H9 (cell line): ENCODE measurements around the gene MRPS18A. TPM values are rescaled to one million over a fixed set of nuclear protein-coding genes. Genes with fewer than 3 reads are reported as not detected.
A peak's percentile ranks its signal among the peaks of the same experiment; 100 is the strongest.

Experiments
- DNase-seq: peaks from one replicate; pipeline ENCODE4 v3.0.0-alpha.2; 2017
- H2AFZ ChIP-seq: one replicate; pipeline ENCODE4 v1.6.1; 2013; ENCODE audit warnings: mild to moderate bottlenecking, low read length, control low read depth, moderate library complexity
- H2AK5ac ChIP-seq: 2 replicates; pipeline ENCODE4 v1.6.1; 2013; ENCODE audit warnings: low read length, control low read depth, mixed read lengths; ENCODE audit not compliant: insufficient read length
- H2BK120ac ChIP-seq: one replicate; pipeline ENCODE4 v1.6.1; 2013; ENCODE audit warnings: low read depth, mild to moderate bottlenecking, low read length, control low read depth, inconsistent platforms; ENCODE audit not compliant: poor library complexity, severe bottlenecking
- H2BK12ac ChIP-seq: 2 replicates; pipeline ENCODE4 v1.6.1; 2013; ENCODE audit warnings: low read length, control low read depth, mixed read lengths, low read depth; ENCODE audit not compliant: insufficient read length
- H2BK15ac ChIP-seq: 2 replicates; pipeline ENCODE4 v1.6.1; 2013; ENCODE audit warnings: low read depth, low read length, control low read depth
- H2BK20ac ChIP-seq: one replicate; pipeline ENCODE4 v1.6.1; 2013; ENCODE audit warnings: low read depth, mild to moderate bottlenecking, low read length, control low read depth, inconsistent platforms; ENCODE audit not compliant: poor library complexity, severe bottlenecking
- H2BK5ac ChIP-seq: 2 replicates; pipeline ENCODE4 v1.6.1; 2013; ENCODE audit warnings: low read length, control low read depth, mixed read lengths; ENCODE audit not compliant: insufficient read length
- H3K14ac ChIP-seq: 2 replicates; pipeline ENCODE4 v1.6.1; 2013; ENCODE audit warnings: low read length, control low read depth; ENCODE audit not compliant: insufficient read depth
- H3K18ac ChIP-seq: 2 replicates; pipeline ENCODE4 v1.6.1; 2013; ENCODE audit warnings: low read depth, mild to moderate bottlenecking, mixed read lengths, low read length, control low read depth; ENCODE audit not compliant: insufficient read length
- H3K23ac ChIP-seq: 2 replicates; pipeline ENCODE4 v1.6.1; 2013; ENCODE audit warnings: low read length, control low read depth, mixed read lengths, low read depth; ENCODE audit not compliant: insufficient read length
- H3K23me2 ChIP-seq: 2 replicates; pipeline ENCODE4 v1.6.1; 2013; ENCODE audit warnings: low read depth, mild to moderate bottlenecking, mixed read lengths, low read length, control low read depth; ENCODE audit not compliant: insufficient read length, poor library complexity, severe bottlenecking
- H3K27ac ChIP-seq: 2 replicates; pipeline ENCODE4 v1.5.1; 2013; ENCODE audit warnings: low read length, control low read depth, mixed read lengths, low read depth; ENCODE audit not compliant: insufficient read length
- H3K27me3 ChIP-seq: 2 replicates; pipeline ENCODE4 v1.6.1; 2013; ENCODE audit warnings: low read length, control low read depth, inconsistent platforms; ENCODE audit not compliant: insufficient read depth
- H3K4ac ChIP-seq: 2 replicates; pipeline ENCODE4 v1.6.1; 2013; ENCODE audit warnings: low read depth, mild to moderate bottlenecking, control low read depth, inconsistent platforms, low read length, moderate library complexity
- H3K4me1 ChIP-seq: 2 replicates; pipeline ENCODE4 v1.6.1; 2013; ENCODE audit warnings: low read length, control low read depth, inconsistent platforms; ENCODE audit not compliant: insufficient read depth
- H3K4me2 ChIP-seq: 2 replicates; pipeline ENCODE4 v1.6.1; 2013; ENCODE audit warnings: low read length, control low read depth, mixed read lengths; ENCODE audit not compliant: insufficient read length, insufficient read depth
- H3K56ac ChIP-seq: 2 replicates; pipeline ENCODE4 v1.6.1; 2013; ENCODE audit warnings: low read depth, mild to moderate bottlenecking, mixed read lengths, low read length, control low read depth; ENCODE audit not compliant: insufficient read length
- H3K79me1 ChIP-seq: 2 replicates; pipeline ENCODE4 v1.6.1; 2013; ENCODE audit warnings: low read depth, mild to moderate bottlenecking, moderate library complexity, low read length, control low read depth, inconsistent platforms; ENCODE audit not compliant: insufficient read depth, poor library complexity, severe bottlenecking
- H3K79me2 ChIP-seq: 2 replicates; pipeline ENCODE4 v1.6.1; 2013; ENCODE audit warnings: low read length, control low read depth, inconsistent platforms; ENCODE audit not compliant: insufficient read depth
- H3K9ac ChIP-seq: 2 replicates; pipeline ENCODE4 v1.6.1; 2013; ENCODE audit warnings: low read length, control low read depth, mixed read lengths; ENCODE audit not compliant: insufficient read length; ENCODE audit errors: extremely low read depth
- H3K9me3 ChIP-seq: one replicate; pipeline ENCODE4 v1.6.1; 2013; ENCODE audit warnings: low read depth, low read length, inconsistent platforms; ENCODE audit not compliant: control insufficient read depth
- H3T11ph ChIP-seq: one replicate; pipeline ENCODE4 v1.6.1; 2013; ENCODE audit warnings: mild to moderate bottlenecking, low read length, control low read depth, inconsistent platforms
- H4K20me1 ChIP-seq: one replicate; pipeline ENCODE4 v1.6.1; 2013; ENCODE audit not compliant: control insufficient read depth, insufficient read length, insufficient read depth
- H4K5ac ChIP-seq: 2 replicates; pipeline ENCODE4 v1.6.1; 2013; ENCODE audit warnings: low read depth, mild to moderate bottlenecking, mixed read lengths, low read length, control low read depth; ENCODE audit not compliant: insufficient read length
- H4K8ac ChIP-seq: replicated peaks from 2 replicates; pipeline ENCODE4 v1.6.1; 2013; ENCODE audit warnings: low read length, control low read depth, mixed read lengths, low read depth; ENCODE audit not compliant: insufficient read length
- H4K91ac ChIP-seq: 2 replicates; pipeline ENCODE4 v1.6.1; 2013; ENCODE audit warnings: low read depth, mild to moderate bottlenecking, moderate library complexity, mixed read lengths, low read length, control low read depth; ENCODE audit not compliant: insufficient read length
- H3K27ac Mint-ChIP-seq, 3 experiments: 2 replicates in 2 of 3; 3 replicates in 1 of 3; pipeline ENCODE4 v1.8.0; 2020 to 2021; ENCODE audit warnings: mixed read lengths in 3 of 3, mild to moderate bottlenecking in 1 of 3, moderate library complexity in 1 of 3
- H3K27me3 Mint-ChIP-seq: 2 replicates; pipeline ENCODE4 v1.8.0; 2021; ENCODE audit warnings: low read depth, mild to moderate bottlenecking, moderate library complexity, mixed read lengths
- H3K36me3 Mint-ChIP-seq, 3 experiments: 2 replicates in 2 of 3; 3 replicates in 1 of 3; pipeline ENCODE4 v1.8.0; 2020 to 2021; ENCODE audit warnings: low read depth in 3 of 3, mixed read lengths in 3 of 3; ENCODE audit not compliant: insufficient read depth in 1 of 3
- H3K4me1 Mint-ChIP-seq, 2 experiments: 2 replicates each; pipeline ENCODE4 v1.8.0; 2020; ENCODE audit warnings: mixed read lengths in 2 of 2
- H3K4me3 Mint-ChIP-seq, 2 experiments: 2 replicates in 1 of 2; 3 replicates in 1 of 2; pipeline ENCODE4 v1.8.0; 2020 to 2021; ENCODE audit warnings: mild to moderate bottlenecking in 2 of 2, mixed read lengths in 2 of 2, moderate library complexity in 1 of 2
- H3K9me3 Mint-ChIP-seq, 2 experiments: 2 replicates in 1 of 2; 3 replicates in 1 of 2; pipeline ENCODE4 v1.8.0; 2020; ENCODE audit warnings: mild to moderate bottlenecking in 2 of 2, mixed read lengths in 2 of 2, moderate library complexity in 1 of 2
- WGBS: extraction: QIAGEN DNeasy Blood & Tissue Kit; methylation state at CpG from one replicate; pipeline ENCODE4 v1.1.7; 2013; ENCODE audit warnings: missing lambda C conversion rate, low lambda C conversion rate, mixed read lengths; ENCODE audit not compliant: insufficient read length; ENCODE audit errors: extremely low coverage; 5-methylcytosine and 5-hydroxymethylcytosine counted together
- total RNA-seq: library from RNA; stranded (reverse); gene quantifications from 2 replicates; pipeline ENCODE4 v1.2.1, GENCODE V29; 2021
- TF ChIP-seq, protein P1 (sequence below): fragments of 200-600 bp; sonication (generic); conservative IDR thresholded peaks from 3 replicates; pipeline ENCODE4 v1.8.0; 2021; ENCODE audit warnings: antibody characterized with exemption, mild to moderate bottlenecking

MRPS18A gene
- total RNA-seq, 1 experiment from 2014 or later = 65.1 TPM

DNA sequence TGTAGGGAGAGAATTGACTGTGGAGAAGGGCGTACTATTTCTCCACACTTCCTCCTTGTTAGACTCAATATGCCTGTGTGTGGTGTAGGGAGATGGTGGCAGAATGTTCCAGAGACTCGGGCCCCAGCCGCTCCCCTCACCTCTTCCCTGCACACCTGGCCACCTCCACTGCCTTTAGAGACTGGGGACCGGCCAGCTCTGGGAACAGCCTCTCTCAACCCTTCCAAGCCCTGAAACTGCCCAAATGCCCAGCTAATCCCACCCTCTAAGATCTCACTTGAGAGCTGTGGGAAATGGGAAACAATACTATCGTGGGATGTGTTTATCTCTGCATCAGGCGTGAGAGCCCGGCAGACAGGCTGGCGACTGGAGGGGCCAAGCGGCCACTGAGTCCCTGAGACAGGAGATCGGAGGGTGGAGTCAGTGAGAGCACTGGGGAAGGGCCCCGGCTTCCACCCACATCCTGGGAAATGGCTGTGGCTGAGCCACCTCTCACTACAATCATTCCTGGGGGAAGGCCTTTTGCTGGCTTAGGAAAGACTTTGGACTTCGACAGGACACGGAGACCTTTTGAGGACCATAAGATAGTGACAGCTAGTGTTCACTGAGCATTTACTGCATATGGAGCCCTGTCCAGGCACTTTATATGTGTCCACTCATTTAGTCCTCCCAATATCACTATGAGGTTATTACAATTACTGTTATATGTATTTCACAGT, 31.0 kb upstream of the MRPS18A start:
- DNase-seq = no peak
- Histone ChIP-seq H3K27ac (no peak overlapping the region), H3K9me3 (no peaks in the 10 kb centered on the region), H3K79me2 (no peaks in the 10 kb centered on the region), H3K18ac (no peak overlapping the region), H4K20me1 (no peaks in the 10 kb centered on the region), H3T11ph (no peak overlapping the region), H2BK5ac (no peak overlapping the region), H3K4me1 (no peaks in the 10 kb centered on the region), H3K23ac (no peak overlapping the region), H2BK20ac (no peak overlapping the region), H2AK5ac (no peak overlapping the region), H3K9ac (no peak overlapping the region), H3K4me2 (no peak overlapping the region), H4K91ac (no peak overlapping the region), H2BK15ac (no peak overlapping the region), H2BK120ac (no peak overlapping the region), H4K5ac (no peak overlapping the region), H3K56ac (no peak overlapping the region), H3K23me2 (no peaks in the 10 kb centered on the region), H2AFZ (no peak overlapping the region), H3K14ac (no peak overlapping the region), H2BK12ac (no peak overlapping the region), H3K79me1 (no peaks in the 10 kb centered on the region), H4K8ac (no peak overlapping the region), H3K4ac (no peak overlapping the region), H3K27me3 (no peaks in the 10 kb centered on the region)
- no peaks in the 10 kb centered on the region; a peak in 1 of 5 replicates for H3K9me3 Mint-ChIP-seq
- peaks cover 10 to 22% of the 10 kb centered on the region in 2 experiments for H3K4me1 Mint-ChIP-seq
- WGBS = no CpG with 5 or more reads among the region's 13 CpGs
- H3K4me3 Mint-ChIP-seq = no peak overlapping the region
- peak overlapping the region in 1 of 3 experiments; percentile 42; a peak in 1 of 7 replicates for H3K27ac Mint-ChIP-seq
- 0 out of 7 replicates have a peak, but pooled peaks cover 0 to 4% (median 0%) of the 10 kb centered on the region in 3 experiments for H3K36me3 Mint-ChIP-seq
- peaks cover 16% of the 10 kb centered on the region for H3K27me3 Mint-ChIP-seq
- TF ChIP-seq, protein P1, sequence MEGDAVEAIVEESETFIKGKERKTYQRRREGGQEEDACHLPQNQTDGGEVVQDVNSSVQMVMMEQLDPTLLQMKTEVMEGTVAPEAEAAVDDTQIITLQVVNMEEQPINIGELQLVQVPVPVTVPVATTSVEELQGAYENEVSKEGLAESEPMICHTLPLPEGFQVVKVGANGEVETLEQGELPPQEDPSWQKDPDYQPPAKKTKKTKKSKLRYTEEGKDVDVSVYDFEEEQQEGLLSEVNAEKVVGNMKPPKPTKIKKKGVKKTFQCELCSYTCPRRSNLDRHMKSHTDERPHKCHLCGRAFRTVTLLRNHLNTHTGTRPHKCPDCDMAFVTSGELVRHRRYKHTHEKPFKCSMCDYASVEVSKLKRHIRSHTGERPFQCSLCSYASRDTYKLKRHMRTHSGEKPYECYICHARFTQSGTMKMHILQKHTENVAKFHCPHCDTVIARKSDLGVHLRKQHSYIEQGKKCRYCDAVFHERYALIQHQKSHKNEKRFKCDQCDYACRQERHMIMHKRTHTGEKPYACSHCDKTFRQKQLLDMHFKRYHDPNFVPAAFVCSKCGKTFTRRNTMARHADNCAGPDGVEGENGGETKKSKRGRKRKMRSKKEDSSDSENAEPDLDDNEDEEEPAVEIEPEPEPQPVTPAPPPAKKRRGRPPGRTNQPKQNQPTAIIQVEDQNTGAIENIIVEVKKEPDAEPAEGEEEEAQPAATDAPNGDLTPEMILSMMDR = no peak
